Activated CD8-positive, alpha-beta T cell treated with anti-CD3 and anti-CD28 coated beads for 36 hours (primary cell): ENCODE results near the gene MRAP. TPM values are rescaled to one million over a fixed set of nuclear protein-coding genes. Genes with fewer than 3 reads are reported as not detected.

Experiments used
- ATAC-seq: fragments of 200-7000 bp; cut with Tn5 transposase; one replicate; pipeline ENCODE4 v1.10.0; 2021; ENCODE audit warnings: mild to moderate bottlenecking, moderate library complexity
- CTCF ChIA-PET: fragments of 350-600 bp; sonication (Branson Sonifier 250); formaldehyde crosslinking; loops from one replicate; lab custom pipeline; 2021; ENCODE audit warnings: antibody characterized with exemption; lab: Charles Lee
- POLR2A ChIA-PET: fragments of 350-600 bp; sonication (Branson Sonifier 250); formaldehyde crosslinking; loops from one replicate; lab custom pipeline; 2021; ENCODE audit warnings: antibody characterized with exemption; lab: Charles Lee
- DNase-seq: peaks from one replicate; pipeline ENCODE4 v3.0.0-alpha.2; 2020
- H3K27ac Mint-ChIP-seq: one replicate; pipeline ENCODE4 v1.8.0; 2021; ENCODE audit warnings: mild to moderate bottlenecking, mixed read lengths
- H3K27me3 Mint-ChIP-seq: one replicate; pipeline ENCODE4 v1.8.0; 2021; ENCODE audit warnings: mixed read lengths
- H3K36me3 Mint-ChIP-seq: one replicate; pipeline ENCODE4 v1.8.0; 2021; ENCODE audit warnings: low read depth, mixed read lengths
- H3K4me1 Mint-ChIP-seq: one replicate; pipeline ENCODE4 v1.8.0; 2021; ENCODE audit warnings: low read depth, mixed read lengths
- H3K4me3 Mint-ChIP-seq: one replicate; pipeline ENCODE4 v1.8.0; 2021; ENCODE audit warnings: mild to moderate bottlenecking, moderate library complexity, mixed read lengths
- H3K9me3 Mint-ChIP-seq: one replicate; pipeline ENCODE4 v1.8.0; 2021; ENCODE audit warnings: mixed read lengths
- intact Hi-C: fragments of 100-400 bp; cut with micrococcal nuclease; formaldehyde crosslinking; loops from one replicate; pipeline ENCODE4 v1.10.0; 2022
- total RNA-seq, 2 experiments: library from RNA; stranded (reverse); gene quantifications; one replicate each; pipeline ENCODE4 v1.2.3, GENCODE V29; 2021
- TF ChIP-seq, protein P1 (sequence below): fragments of 200-600 bp; IDR thresholded peaks from one replicate; pipeline ENCODE4 v1.8.0; 2022; ENCODE audit warnings: antibody characterized with exemption, mild to moderate bottlenecking

The MRAP gene
- total RNA-seq, 2 experiments from 2014 or later, result not detected

- no peak for ATAC-seq
- Mint-ChIP-seq H3K27ac (no peak overlapping the region), H3K36me3 (peaks cover 86% of the 10 kb centered on the region), H3K9me3 (no peaks in the 10 kb centered on the region), H3K27me3 (no peaks in the 10 kb centered on the region), H3K4me3 (no peak overlapping the region), H3K4me1 (no peaks in the 10 kb centered on the region)
- ChIA-PET CTCF (interaction anchor here (0.8 kb wide), 1 partner anchor 275 kb away, joined by 3 read pairs; no protein-coding TSS in a partner anchor), POLR2A (no interaction called here)
- intact Hi-C loops, result no loop called here
- DNase-seq, result no peak
- TF ChIP-seq, protein P1, sequence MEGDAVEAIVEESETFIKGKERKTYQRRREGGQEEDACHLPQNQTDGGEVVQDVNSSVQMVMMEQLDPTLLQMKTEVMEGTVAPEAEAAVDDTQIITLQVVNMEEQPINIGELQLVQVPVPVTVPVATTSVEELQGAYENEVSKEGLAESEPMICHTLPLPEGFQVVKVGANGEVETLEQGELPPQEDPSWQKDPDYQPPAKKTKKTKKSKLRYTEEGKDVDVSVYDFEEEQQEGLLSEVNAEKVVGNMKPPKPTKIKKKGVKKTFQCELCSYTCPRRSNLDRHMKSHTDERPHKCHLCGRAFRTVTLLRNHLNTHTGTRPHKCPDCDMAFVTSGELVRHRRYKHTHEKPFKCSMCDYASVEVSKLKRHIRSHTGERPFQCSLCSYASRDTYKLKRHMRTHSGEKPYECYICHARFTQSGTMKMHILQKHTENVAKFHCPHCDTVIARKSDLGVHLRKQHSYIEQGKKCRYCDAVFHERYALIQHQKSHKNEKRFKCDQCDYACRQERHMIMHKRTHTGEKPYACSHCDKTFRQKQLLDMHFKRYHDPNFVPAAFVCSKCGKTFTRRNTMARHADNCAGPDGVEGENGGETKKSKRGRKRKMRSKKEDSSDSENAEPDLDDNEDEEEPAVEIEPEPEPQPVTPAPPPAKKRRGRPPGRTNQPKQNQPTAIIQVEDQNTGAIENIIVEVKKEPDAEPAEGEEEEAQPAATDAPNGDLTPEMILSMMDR, result no peak
Measured at GRCh38 chr21:32325706-32326105, 27.1 kb downstream of the MRAP start.

DNA sequence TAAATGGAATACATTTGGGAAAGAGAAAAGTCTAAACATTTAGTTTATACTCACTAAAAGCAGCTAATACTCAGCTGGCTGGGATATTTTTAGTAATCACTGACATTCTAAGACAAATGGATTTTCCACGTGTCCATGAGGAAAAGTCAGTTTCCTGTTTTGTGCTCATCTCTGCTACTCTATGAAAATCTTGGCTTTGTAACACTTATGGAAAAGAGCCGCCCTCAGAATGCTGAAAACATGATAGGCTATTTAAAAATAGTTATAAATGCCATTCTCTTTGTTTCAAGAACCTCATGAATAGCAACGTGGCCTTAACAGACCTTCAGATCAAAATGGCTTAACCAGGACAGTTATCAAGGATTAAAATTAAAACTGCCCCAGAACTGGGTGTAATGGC is 29.9 kb downstream of the MRAP start:
- no peaks in the 10 kb centered on the region for H3K4me1 Mint-ChIP-seq
- ChIA-PET POLR2A (no interaction called here), CTCF (interaction anchor here (1.0 kb wide), 1 partner anchor 273 kb away, joined by 3 read pairs; no protein-coding TSS in a partner anchor)
- DNase-seq, result no peak
- no peak overlapping the region for H3K27ac Mint-ChIP-seq
- peaks cover 89% of the 10 kb centered on the region for H3K36me3 Mint-ChIP-seq
- intact Hi-C loops, result no loop called here
- TF ChIP-seq, protein P1, result no peak
- H3K27me3 Mint-ChIP-seq, result no peaks in the 10 kb centered on the region
- no peak overlapping the region for H3K4me3 Mint-ChIP-seq
- ATAC-seq, result no peak
- no peaks in the 10 kb centered on the region for H3K9me3 Mint-ChIP-seq

DNA sequence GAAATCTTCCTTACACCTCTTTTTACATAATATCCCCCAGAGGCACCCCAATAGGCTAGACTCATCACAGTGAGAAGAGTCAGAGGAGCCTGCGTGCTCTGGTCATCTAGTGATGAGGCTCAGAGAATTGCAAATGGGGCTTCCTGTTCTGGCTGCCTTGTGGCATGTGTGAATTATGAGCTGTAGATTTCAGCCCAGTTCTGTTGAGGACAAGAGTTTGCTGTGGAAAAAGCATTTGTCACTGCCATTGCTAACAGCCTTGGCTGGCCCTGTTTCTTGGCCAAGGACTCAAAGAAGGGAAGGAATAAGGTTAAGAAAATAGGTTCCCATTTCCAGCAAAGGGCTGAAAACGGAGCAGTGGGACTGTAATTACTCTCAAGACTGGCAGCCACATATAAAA is 30.7 kb downstream of the MRAP start:
- Mint-ChIP-seq H3K9me3 (no peaks in the 10 kb centered on the region), H3K4me1 (no peaks in the 10 kb centered on the region), H3K36me3 (peaks cover 87% of the 10 kb centered on the region), H3K27me3 (no peaks in the 10 kb centered on the region), H3K4me3 (no peak overlapping the region), H3K27ac (no peak overlapping the region)
- TF ChIP-seq, protein P1, result no peak
- ChIA-PET POLR2A (no interaction called here), CTCF (interaction anchor here (1.0 kb wide), 1 partner anchor 272 kb away, joined by 3 read pairs; no protein-coding TSS in a partner anchor)
- intact Hi-C loops, result no loop called here
- DNase-seq (no peak), ATAC-seq (no peak)

DNA sequence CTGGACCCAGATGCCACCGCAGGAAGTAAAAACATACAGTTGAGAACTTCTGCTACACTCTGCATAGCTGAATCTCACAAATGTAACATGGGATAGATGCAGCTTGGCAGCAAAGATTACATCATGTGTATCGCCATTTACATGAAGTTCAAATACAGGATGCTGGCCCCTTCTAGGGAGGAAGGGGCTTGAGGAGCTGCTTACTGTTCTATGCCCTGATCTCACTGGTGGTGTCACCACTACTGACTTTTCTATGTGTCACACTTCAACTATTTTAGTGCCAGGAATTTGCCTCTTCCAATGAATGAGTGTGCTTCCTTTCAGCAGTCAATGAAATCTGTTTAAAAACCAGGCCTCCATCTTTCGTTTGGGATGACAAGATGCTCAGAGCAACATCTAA is 31.1 kb downstream of the MRAP start:
- no peaks in the 10 kb centered on the region for H3K9me3 Mint-ChIP-seq
- ChIA-PET CTCF (no interaction called here), POLR2A (no interaction called here)
- no peak for DNase-seq
- H3K4me3 Mint-ChIP-seq, result no peak overlapping the region
- TF ChIP-seq, protein P1, result no peak
- ATAC-seq, result no peak
- H3K27me3 Mint-ChIP-seq, result no peaks in the 10 kb centered on the region
- H3K36me3 Mint-ChIP-seq, result peaks cover 86% of the 10 kb centered on the region
- H3K4me1 Mint-ChIP-seq, result no peaks in the 10 kb centered on the region
- H3K27ac Mint-ChIP-seq, result peak overlapping the region; percentile 30
- intact Hi-C loops, result no loop called here

GRCh38 chr21:32330784-32331311 is 32.2 kb downstream of the MRAP start:
- no peaks in the 10 kb centered on the region for H3K4me1 Mint-ChIP-seq
- no peaks in the 10 kb centered on the region for H3K9me3 Mint-ChIP-seq
- no peaks in the 10 kb centered on the region for H3K27me3 Mint-ChIP-seq
- ChIA-PET POLR2A (no interaction called here), CTCF (no interaction called here)
- intact Hi-C loops, result no loop called here
- H3K36me3 Mint-ChIP-seq, result peaks cover 86% of the 10 kb centered on the region
- TF ChIP-seq, protein P1, result no peak
- no peak overlapping the region for H3K27ac Mint-ChIP-seq
- no peak for ATAC-seq
- no peak for DNase-seq
- no peak overlapping the region for H3K4me3 Mint-ChIP-seq
